GM19035 (cell line): ENCODE data around the gene IGFL1.
"Not testable (repeated sequence)": the region's sequence is repeated elsewhere in the genome, so short reads cannot be mapped to it uniquely, and the experiment has no call there.

Experiments used
- ATAC-seq: cut with Tn5 transposase; IDR thresholded peaks from one replicate; pipeline ENCODE4 v1.9.1; 2021; ENCODE audit not compliant: unreplicated experiment

The IGFL1 gene

DNA sequence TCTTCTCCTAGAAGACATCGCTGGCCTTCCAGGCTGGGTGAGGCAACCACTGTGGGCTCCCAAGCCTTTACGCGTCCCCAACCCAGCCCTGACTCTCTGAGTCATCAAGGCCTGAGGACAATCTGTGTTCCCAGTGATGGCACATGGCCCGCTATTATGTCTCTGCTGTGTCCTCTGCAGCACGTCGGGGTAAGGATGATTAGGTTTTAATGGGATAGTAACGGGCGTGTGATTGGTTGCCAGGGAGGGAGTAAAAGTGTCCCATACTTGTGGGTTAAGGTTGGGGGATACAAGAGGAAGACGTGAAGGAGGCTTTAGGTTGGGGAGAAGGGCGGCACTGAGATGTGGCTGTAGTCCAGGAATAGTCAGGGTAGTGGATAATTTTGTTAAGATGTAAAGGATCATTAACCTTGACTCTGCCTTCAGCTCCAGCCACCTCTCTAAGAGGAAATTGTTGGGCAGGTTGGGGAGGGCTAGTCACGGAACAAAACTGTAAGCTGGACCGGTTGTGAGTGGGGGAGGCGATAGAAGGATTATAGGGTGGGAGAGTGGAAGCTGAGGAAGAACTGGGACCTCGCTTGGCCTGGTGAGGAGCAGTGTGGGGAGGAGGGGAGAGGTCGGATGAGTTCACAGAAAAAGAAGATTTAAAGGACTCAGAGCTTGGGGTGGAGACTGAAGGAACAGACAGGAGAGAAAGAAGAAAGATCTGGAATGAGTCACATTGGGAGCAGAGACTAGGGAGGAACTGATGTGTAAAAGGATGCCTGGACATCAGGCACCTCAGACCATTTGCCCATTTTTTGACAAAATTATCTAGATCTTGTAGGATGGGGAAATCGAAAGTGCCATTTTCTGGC lies 27.9 kb upstream of the IGFL1 start:
- no peak for ATAC-seq

DNA sequence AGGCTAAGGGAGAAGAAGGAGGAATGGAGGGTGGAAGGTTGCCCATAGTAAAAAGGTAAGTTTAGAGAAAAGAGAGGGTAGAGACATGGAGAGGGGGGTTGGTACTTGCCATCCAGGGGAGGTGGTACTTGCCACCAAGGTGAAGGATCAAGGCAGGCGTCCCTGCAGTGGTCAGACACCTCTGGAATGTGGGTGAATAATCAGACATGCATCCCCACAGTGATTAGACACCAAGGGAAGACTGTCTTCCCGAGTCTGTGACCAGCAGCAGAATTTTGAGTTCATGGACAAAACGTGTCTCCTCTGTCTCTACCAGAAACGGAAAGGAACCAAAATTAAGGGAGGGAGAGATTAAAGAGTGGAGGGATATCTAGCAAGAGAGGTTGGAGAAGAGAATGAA lies 27.1 kb upstream of the IGFL1 start:
- ATAC-seq = no peak

DNA sequence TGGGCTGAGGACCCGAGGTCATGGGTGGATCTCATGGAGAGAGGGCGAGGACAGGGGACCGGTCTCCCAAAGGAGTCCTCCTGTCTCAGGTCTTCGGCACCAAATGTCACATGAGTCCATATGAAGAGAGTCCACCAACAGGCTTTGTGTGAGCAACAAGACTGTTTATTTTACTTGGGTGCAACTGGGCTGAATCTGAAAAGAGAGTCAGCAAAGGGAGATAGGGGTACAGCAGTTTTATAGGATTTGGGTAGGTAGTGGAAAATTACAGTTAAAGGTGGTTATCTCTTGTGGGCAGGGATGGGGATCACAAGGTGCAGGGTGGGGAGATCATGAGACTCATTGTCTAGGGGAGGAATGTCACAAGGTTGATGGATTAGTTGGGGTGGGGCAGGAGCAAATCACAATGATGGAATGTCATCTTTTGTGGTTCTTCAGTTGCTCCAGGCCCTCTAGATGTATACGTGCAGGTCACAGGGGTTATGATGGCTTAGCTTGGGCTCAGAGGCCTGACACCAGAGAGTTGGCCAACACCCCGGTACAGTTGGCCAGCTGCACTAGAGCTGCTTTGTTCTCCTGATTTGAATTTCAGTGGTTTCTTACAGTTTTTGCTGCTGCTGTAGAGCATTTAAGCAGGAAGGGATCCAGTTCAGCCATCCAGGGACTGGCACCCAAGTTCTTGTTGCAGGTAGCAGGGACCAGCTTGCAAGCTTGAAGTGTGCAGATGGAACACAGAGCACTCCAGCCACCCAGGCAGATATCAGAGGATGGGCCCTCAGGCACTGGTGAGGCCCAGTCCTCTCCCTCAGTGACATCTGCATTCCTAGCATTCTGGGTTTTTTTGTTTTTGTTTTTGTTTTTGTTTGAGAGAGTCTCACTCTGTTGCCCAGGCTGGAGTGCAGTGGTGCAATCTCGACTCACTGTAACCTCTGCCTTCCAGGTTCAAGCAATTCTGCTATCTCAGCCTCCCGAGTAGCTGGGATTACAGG lies 26.4 kb upstream of the IGFL1 start:
- no peak for ATAC-seq

DNA sequence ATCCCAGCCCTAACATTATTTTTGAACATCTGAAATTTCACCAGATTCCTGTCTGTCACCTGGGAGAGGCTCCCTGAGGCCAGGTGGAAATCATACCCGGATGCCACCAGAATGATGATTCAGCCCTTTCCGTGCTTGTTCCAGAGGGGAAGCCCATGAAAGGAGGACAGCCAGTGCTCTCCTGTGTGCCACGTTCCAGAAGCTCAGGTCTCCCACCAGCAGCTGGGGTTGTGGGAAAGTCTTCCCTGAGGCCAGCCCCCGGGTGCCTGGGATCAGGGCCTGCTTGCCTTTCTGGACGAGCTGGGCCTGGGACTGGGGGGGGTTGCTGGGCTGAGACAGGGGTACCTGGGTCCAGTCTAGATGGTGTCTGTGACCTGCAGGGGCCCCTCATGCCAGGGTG lies 25.5 kb upstream of the IGFL1 start:
- ATAC-seq = no peak

DNA sequence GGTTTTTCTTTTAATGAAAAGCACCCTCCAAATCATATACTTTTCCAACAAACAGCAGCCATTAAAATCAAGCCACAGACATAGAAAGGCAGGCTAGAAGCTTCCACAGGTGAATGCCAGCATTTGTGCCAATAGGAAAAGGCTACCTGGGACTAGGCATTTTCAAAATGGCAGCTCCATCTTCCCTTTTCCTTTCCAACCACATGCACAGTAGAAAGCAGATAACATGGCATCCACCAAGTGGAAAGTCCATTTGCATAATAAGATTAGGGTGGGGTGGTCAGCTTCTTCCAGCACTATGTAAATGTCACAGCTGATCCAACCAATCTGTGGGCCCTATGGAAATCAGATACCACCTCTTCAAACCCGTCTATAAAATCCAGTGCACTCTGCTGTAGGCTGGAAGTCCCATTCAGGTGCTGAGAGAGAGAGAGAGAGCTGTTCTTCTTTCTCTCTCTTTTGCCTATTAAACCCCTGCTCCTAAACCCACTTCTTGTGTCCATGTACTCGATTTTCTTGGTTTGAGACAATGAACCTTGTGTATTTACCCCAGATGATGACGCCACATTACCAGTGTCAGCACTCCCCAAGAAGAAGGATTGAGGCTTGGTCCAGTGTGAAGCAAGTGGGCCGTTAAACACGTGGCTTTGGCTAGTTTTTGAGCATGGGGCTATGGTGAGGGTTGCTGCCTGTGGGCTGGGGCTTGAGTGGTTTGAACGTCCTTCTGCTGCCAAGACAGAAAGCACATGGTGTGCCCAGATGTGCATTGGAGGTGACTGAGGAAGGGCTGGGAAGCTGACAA lies 24.2 kb upstream of the IGFL1 start:
- no peak for ATAC-seq

DNA sequence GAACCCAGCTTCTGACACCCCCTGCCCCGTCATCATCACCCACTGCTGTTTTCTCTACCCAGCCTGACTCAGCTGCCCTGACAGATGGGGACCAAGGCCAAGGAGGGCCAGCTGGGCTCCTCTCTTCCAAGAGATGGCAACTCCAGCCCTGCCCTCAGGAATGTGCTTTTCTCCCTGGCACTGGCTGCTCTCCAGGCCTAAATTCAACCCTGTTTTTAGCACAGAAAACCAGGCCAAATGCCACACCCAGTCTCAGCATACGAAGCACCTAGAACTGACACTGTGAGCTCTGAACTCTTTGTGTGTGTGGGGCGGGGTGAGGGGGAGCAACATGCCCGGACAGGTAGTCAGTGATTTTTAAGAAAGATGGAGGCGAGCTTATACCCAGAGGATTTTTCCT lies 23.4 kb upstream of the IGFL1 start:
- ATAC-seq = no peak

DNA sequence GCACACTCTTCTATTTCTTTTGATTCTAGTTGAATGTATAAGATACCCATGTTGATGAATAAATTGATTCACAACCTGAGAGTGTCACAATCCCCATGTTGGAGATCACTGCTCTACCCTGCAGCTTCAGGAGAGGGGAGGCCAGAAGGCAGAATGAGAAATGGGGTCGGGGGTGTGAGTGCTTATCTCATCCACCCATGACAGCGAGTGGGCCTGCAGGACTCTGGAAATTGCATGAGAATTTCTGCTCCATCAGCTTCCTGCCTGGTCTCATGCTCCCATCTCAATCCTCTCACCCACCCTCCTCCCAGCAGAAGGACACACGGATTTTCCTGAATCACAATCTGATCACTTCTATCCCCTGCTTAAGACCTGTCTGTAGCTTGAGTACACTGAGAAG lies 22.9 kb upstream of the IGFL1 start:
- no peak for ATAC-seq

DNA sequence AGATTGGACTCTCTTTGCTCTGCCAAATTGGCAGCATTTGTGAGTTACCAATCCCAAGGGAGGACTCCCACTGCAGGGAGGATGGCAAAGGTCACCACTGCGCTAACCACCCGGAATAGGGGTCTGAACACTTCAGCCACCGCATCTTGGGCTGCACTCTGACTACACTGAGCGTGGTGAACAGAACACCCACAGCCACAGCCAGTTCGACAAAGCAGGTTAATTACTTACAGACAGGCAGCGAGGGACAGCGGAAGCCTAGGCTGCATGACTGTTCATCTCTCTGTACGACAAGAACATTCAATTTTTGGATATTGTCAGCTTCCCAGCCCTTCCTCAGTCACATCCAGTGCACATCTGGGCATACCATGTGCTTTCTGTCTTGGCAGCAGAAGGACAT lies 21.7 kb upstream of the IGFL1 start:
- not testable (repeated sequence) for ATAC-seq

DNA sequence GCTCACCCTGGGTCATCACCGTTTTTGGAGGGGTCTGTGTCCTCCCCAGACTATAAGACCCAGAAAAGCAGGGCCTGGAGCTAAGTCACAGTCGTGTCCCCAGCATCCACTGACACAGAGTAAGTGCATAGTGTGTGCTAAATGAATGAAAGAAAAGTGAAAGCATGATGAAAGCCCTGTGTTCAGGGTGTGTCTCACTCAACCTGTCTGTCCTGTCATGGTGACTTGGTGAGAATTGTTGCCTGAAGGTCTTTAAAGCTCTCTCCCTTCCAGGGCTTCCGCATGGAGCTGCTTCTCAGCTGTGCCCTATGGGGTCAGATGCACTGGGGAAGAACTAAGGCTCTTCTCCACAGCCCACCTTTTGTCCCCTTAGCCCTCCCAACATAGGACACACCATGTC lies 20.5 kb upstream of the IGFL1 start:
- ATAC-seq = no peak

DNA sequence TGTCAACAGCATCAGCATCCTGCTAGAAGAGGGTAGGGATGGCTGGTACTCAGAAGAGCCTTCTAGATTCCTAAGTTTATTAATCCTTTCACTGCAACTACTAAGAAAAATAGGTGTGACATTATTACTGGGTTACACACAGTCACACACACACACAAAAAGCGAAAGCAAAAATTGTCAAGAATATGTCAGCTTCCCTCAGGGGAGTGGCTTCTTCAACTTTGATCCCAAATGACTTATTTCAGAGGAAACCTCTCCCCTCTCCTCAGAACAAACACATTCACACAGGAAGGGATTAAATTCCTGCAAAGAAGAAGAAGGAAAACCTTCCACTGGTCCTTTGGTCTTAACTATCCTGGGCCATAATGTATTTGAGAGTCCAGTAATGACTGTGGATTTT lies 20.1 kb upstream of the IGFL1 start:
- ATAC-seq = no peak

DNA sequence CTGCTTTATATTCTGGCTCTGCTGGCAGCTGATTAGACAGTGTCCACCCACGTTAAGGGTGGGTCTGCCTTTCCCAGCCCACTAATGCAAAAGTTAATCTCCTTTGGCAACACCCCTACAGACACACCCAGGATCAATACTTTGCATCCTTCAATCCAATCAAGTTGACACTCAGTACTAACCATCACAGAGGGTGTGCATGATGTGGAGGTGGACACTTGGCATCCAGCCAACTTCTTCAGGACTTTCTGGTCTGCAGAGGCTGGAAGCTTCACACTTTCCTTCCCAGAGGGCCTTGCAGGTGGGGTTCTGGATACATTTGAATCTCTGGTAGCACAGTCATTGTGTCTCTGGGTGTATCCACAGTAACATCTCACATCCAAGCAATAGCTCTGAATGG lies 18.9 kb upstream of the IGFL1 start:
- no peak for ATAC-seq

DNA sequence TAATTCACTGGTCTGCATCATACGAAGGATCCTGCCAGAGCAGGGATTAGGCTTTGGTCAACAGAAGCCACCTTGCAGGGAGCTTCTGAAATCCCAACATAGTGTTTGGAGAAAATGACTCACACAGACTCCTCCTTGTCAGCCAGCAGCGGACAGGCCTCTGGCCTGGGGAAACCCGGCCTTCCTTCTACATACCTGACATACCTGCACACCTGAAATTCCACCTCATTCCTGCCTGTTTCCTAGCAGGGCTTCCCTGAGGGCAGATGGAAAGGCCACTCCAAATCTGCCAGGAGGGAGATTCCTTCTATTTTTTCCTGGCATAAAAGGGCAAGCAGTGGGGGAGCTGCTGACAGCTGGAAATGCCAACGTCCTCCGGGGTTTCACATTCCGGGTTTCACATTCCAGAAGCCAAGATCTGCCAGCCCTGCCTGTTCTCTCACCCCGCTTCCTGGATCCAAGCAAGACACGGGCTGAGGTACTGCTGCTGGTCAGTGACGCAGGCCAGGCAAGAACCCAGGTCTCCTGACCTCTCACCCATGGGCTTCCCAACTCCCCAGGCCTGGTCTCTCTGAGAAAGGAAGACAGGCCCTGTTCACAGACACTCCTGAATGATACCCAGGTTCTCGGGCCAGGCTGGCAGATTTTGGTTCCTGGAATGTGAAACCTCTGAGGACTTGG lies 18.2 kb upstream of the IGFL1 start:
- no peak for ATAC-seq

DNA sequence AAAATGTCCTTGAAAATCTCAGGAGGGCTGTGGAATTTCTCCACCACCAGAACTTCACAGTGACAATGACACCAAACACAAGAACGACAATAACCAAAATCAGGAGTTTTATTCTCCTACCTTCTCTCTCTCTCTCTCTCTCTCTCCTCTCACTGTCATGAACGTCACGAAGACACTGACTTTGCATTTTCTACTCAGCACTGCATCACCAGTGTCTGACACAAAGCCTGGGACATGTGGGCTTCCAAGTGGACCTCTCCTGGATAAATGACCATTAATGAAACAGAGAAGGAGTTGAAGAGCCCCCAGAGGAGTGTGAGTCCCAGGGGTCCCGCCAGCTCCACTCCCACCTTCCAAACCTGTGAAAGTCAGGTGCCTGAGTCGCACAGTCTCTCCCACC lies 16.9 kb upstream of the IGFL1 start:
- not testable (repeated sequence) for ATAC-seq

DNA sequence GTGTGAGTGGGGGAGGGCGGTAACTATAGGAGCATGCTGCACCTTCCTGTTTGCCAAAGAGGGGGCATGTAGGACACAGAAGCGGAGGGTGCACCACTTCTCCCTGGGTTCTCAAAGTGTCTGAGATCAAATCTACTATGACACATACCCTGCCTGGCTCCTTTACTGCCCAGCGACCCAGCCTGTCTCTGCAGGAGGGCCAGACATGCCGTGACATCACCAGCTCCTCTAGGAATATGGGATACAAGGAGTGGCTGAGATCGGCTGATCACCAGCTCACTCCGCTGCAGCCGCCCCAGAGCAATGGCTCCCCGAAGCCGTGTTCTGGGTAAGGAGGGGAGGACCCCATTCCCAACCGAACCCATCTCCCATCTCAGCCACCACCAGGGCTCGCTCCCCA lies 16.4 kb upstream of the IGFL1 start:
- ATAC-seq = no peak

DNA sequence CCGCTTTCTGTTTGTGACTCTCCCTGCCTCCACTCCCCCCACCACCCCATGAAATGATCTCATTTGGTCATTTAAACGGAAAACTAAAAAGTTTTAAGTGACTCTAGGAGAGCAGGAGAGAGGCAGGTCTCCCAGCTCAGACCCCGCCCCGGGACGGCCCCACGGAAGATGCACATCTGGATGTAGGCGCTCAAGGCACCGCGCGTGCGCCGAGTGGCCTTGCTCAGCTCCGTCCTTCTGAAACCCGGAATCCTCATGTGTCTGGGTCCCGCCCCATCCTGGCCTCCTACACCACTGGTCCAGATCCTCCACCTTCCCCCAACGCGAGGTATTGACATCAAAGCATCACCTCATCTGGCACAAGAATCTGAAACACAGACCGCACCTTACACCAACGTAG lies 15.7 kb upstream of the IGFL1 start:
- ATAC-seq = no peak

DNA sequence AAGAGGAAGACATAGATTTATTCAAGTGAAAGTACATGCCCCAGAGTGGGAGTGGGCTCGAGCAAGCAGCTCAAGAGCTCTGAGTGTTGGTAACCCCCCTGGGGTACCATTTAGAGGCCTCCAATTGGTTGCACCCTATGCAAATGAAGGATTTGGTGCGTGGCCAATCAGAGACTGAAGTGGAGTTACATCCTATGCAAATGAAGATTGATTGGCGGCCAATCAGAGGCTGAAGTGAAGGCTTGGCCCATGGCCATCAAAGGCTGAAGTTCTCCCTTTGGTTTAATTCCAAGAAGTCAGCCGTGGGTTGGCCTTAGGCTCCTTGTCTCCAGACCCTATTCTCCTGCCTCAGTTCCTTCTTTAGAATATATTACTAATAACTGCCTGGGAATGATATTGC lies 12.9 kb upstream of the IGFL1 start:
- no peak for ATAC-seq

DNA sequence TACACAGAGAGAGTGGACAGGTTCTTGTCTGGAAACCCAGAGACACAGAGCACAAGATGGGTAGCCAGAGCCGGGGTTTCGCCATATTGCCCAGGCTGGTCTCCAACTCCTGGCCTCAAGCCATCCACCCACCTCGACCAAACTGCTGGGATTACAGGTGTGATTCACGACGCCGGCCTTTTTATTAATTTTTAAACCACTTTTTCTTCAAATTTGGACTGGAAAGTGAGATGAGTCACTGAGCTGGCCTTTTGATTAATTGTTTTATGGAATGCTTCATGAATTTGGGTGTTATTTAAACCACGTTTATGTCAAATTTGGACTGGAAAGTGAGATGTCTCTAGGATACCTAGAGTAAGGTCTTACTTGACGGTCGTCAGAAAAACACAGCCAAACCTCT lies 12.1 kb upstream of the IGFL1 start:
- ATAC-seq = no peak

DNA sequence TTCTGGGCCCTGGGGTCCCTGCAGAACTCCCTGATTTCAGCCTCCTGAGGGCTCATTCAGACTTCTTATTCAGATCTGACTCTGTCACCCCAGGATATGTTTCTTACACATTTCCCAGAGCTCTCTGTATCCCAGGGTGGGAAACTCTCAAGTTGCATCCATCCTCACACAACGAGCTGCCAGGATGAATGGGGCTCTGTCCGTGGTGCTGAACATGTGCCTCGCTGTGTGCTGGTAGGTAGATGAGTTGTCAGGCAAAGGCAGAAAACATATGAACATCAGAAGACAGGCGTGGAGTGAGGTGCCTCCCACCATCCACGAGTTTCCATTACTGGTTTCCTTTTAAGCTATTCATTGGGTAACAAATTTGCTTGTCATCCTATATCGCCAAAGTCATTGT lies 11.4 kb upstream of the IGFL1 start:
- ATAC-seq = no peak

DNA sequence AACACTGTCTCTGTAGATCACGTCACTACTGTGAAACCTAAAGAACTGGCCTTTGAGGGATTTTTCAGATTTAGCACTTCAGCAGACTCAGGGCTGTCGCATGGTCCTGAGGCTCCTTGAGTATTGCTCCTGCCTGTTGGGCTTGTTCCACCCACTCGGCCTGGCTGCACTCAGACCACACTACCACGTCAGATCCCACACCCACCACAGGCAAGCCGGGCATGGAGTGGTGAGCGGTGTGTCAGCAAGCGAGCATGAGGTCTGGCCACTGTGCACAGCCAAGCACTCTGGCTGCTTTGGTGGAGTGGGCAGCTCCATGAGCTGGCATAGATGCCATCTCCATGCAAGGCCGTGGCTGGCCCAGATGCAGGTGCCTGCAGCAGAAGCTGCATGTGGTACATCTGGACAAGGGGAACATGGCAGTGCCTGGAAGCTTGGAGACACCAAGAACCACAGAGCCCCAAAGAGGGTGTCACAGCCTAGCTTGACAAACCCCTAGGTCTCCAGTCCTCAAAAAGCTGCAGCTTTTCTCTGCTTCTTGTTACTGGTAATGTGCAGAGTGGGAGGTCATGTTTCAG lies 9.4 kb upstream of the IGFL1 start:
- ATAC-seq = no peak

DNA sequence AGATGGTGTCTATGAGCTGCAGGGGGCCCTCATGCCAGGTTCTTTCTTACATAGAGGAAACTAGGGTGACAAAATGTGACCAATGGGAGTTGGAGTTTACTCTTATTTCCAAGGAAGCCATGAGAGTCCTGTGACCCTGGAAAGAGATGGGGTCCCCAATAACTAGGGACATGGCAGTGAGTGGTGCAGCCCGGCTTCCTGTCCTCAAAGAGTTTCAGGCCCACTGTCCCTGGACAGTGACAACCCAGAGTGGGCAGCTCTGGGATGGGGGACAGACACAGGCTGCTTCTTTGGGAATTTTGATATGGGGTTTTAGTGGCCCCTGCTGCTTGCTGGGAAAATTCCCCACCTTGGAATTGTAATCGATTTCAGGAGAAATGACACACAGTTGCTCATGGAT lies 8.4 kb upstream of the IGFL1 start:
- no peak for ATAC-seq
